Adrenal gland (tissue), 12 donors: ENCODE data around the gene ZNF593OS. TPM values are rescaled to one million over a fixed set of nuclear protein-coding genes. Genes with fewer than 3 reads are reported as not detected.

Experiments used
- DNase-seq, 7 donors: peaks; one replicate each; pipeline ENCODE4 v3.0.0-alpha.2; 2019 to 2020
- H3K27ac ChIP-seq, 5 donors: fragments of 200-600 bp; sonication (generic) in 4 of 5; 1 replicate in 3 of 5; 2 replicates in 2 of 5; pipeline versions ENCODE4 v1.5.1 to v1.8.0; 2016 to 2020; ENCODE audit warnings: mild to moderate bottlenecking in 1 of 5
- H3K27me3 ChIP-seq: fragments of 200-600 bp; 2 replicates; pipeline ENCODE4 v1.8.0; 2021
- H3K36me3 ChIP-seq, 2 donors: fragments of 200-600 bp; replicated peaks in 1 of 2; 1 replicate in 1 of 2; 2 replicates in 1 of 2; pipeline versions ENCODE4 v1.5.1 to v1.8.0; 2018 to 2022
- H3K4me1 ChIP-seq, 2 donors: fragments of 200-600 bp; replicated peaks in 1 of 2; 1 replicate in 1 of 2; 2 replicates in 1 of 2; pipeline versions ENCODE4 v1.5.1 to v1.8.0; 2018 to 2021
- H3K4me3 ChIP-seq, 4 donors: fragments of 200-600 bp; sonication (generic) in 3 of 4; one replicate each; pipeline ENCODE4 v1.5.1; 2016 to 2018
- H3K9me3 ChIP-seq, 3 donors: fragments of 200-600 bp; sonication (generic) in 1 of 3; replicated peaks in 1 of 3; 1 replicate in 2 of 3; 2 replicates in 1 of 3; pipeline versions ENCODE4 v1.5.1 to v1.8.0; 2016 to 2021
- CTCF ChIP-seq, 6 experiments: fragments of 450-650 bp in 4 of 6; fragments of 200-600 bp in 2 of 6; sonication (generic) in 1 of 6; IDR thresholded peaks; 1 replicate in 5 of 6; 2 replicates in 1 of 6; pipeline versions ENCODE4 v1.5.1 to v1.8.0; 2016 to 2021; ENCODE audit warnings: antibody characterized with exemption in 6 of 6, mild to moderate bottlenecking in 2 of 6, moderate library complexity in 1 of 6
- POLR2A ChIP-seq, 2 donors: fragments of 450-650 bp; IDR thresholded peaks; one replicate each; pipeline ENCODE4 v1.6.1; 2017; ENCODE audit warnings: antibody characterized with exemption in 2 of 2, mild to moderate bottlenecking in 2 of 2, moderate library complexity in 1 of 2
- WGBS, 4 donors: extraction: QIAGEN DNeasy Blood & Tissue Kit in 2 of 4; methylation state at CpG; one replicate each; pipeline versions ENCODE4 v1.1.5 to v1.1.7; 2013 to 2017; 5-methylcytosine and 5-hydroxymethylcytosine counted together
- intact Hi-C, 2 donors: fragments of 100-400 bp; cut with DNase I; formaldehyde crosslinking; loops; one replicate each; pipeline versions ENCODE4 v1.14.1 to v1.15.0; 2022 to 2023
- polyA plus RNA-seq, 3 donors: library from polyadenylated mRNA; stranded (reverse); fragments of 200-250 nt in 2 of 3; fragments of 350-450 nt in 1 of 3; fragmentation: Illumina TruSeq in 1 of 3; extraction: RNeasy Lipid Tissue Mini Kit (QIAGEN cat#74804) in 1 of 3; gene quantifications; one replicate each; pipeline ENCODE4 v1.2.3, GENCODE V29; 2013 to 2014
- total RNA-seq, 9 donors: library from RNA; depleted of rRNA in 4 of 9; stranded (reverse); fragments of >200 nt in 4 of 9; fragments of 120-200 nt in 1 of 9; fragmentation: NEBNext Ultra II Directional in 1 of 9; extraction: Animal tissue kit (Norgen Biotek cat#: 25700) in 1 of 9; gene quantifications; one replicate each; pipeline versions ENCODE4 v1.1.0 to v1.2.4, GENCODE V29; 2013 to 2023
- donor health status: healthy with polysubstance abuse.
- donor health status: Bipolar disorder and iron deficiency.
- donor health status: DM: yes; HTN: yes; CAD: no.
- donor health status: DM: no; HTN: no; CAD: no.
- donor health status: DM: no; HTN: no; CAD: no.
- donor health status: DM: yes; HTN: yes; CAD: no.

Gene ZNF593OS
- total and polyA plus RNA-seq, 12 donors: 0.18 to 0.88 TPM; not detected in 10

GRCh38 chr1:26189751-26190275, 18.2 kb upstream of the ZNF593OS start:
- Histone ChIP-seq H3K4me3 (no peak overlapping the region), H3K36me3 (no peaks in the 10 kb centered on the region), H3K4me1 (no peaks in the 10 kb centered on the region), H3K27ac (no peak overlapping the region), H3K27me3 (no peaks in the 10 kb centered on the region), H3K9me3 (no peaks in the 10 kb centered on the region)
- DNase-seq: no peak
- 80 to 90% (median 85%) methylated on average over 5 to 7 of the region's 7 CpGs for WGBS, 4 donors
- TF ChIP-seq CTCF (IDR thresholded peaks at IDR 0.05) (no peak), POLR2A (IDR thresholded peaks at IDR 0.05) (no peak)
- intact Hi-C loops: no loop called here

GRCh38 chr1:26189331-26189730, 17.7 kb upstream of the ZNF593OS start:
- H3K27me3 ChIP-seq: no peaks in the 10 kb centered on the region
- WGBS, 4 donors: 72 to 83% (median 80%) methylated on average over 4 to 6 of the region's 6 CpGs
- no peaks in the 10 kb centered on the region for H3K4me1 ChIP-seq
- no peaks in the 10 kb centered on the region for H3K9me3 ChIP-seq
- TF ChIP-seq CTCF (IDR thresholded peaks at IDR 0.05) (no peak), POLR2A (IDR thresholded peaks at IDR 0.05) (no peak)
- H3K36me3 ChIP-seq: no peaks in the 10 kb centered on the region
- intact Hi-C loops: no loop called here
- H3K4me3 ChIP-seq: no peak overlapping the region
- DNase-seq: no peak
- no peak overlapping the region for H3K27ac ChIP-seq

GRCh38 chr1:26188477-26188876, 16.8 kb upstream of the ZNF593OS start:
- H3K4me3 ChIP-seq: no peak overlapping the region
- H3K4me1 ChIP-seq: no peaks in the 10 kb centered on the region
- 86 to 94% (median 90%) methylated on average over 5 to 8 of the region's 8 CpGs for WGBS, 4 donors
- no peaks in the 10 kb centered on the region for H3K27me3 ChIP-seq
- intact Hi-C loops: no loop called here
- no peak for DNase-seq
- TF ChIP-seq CTCF (IDR thresholded peaks at IDR 0.05) (no peak), POLR2A (IDR thresholded peaks at IDR 0.05) (no peak)
- H3K27ac ChIP-seq: no peak overlapping the region
- H3K36me3 ChIP-seq: no peaks in the 10 kb centered on the region
- no peaks in the 10 kb centered on the region for H3K9me3 ChIP-seq

GRCh38 chr1:26187882-26188281, 16.2 kb upstream of the ZNF593OS start:
- Histone ChIP-seq H3K4me3 (no peak overlapping the region), H3K4me1 (no peaks in the 10 kb centered on the region), H3K27me3 (no peaks in the 10 kb centered on the region), H3K36me3 (no peaks in the 10 kb centered on the region), H3K27ac (no peak overlapping the region), H3K9me3 (no peaks in the 10 kb centered on the region)
- intact Hi-C loops: no loop called here
- TF ChIP-seq POLR2A (IDR thresholded peaks at IDR 0.05) (no peak), CTCF (IDR thresholded peaks at IDR 0.05) (no peak)
- no peak for DNase-seq
- 85 to 93% (median 88%) methylated on average over 6 of the region's 6 CpGs for WGBS, 4 donors
